ENCODE measurements around the gene FAM114A1. TPM values are rescaled to one million over a fixed set of nuclear protein-coding genes. Genes with fewer than 3 reads are reported as not detected.
A peak's percentile ranks its signal among the peaks of the same experiment; 100 is the strongest.

Gene FAM114A1
- total and polyA plus RNA-seq, 2 donors from 2014 or later: 10.8 to 31.1 TPM

DNA sequence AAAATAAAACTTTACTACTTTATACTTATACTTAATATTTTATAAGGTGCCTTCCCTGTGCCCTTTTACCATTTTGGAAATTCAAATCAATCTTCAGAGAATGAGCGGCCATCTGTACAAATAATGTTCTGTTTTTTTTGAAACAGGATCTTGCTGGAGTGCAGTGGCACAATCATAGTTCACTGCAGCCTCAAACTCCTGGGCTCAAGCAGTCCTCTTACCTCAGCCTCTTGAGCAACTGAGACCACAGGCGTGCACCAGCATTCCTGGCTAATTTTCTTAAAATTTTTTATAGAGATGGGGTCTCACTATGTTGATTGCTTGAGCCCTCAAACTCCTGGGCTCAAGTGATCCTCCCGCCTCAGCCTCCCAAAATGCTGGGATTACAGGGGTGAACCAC is 53.5 kb downstream of the FAM114A1 start:
- Histone ChIP-seq H3K9ac (ENCODE audit: low read length in 3 of 3) (no peak overlapping the region), H3K9me3 (ENCODE audit: control insufficient read depth in 2 of 3, insufficient read depth in 1 of 3, low read length in 3 of 3) (no peaks in the 10 kb centered on the region), H3K4me1 (ENCODE audit: control insufficient read depth in 2 of 3, insufficient read depth in 2 of 3, low read depth in 1 of 3, low read length in 3 of 3) (no peaks in the 10 kb centered on the region), H3K4me3 (ENCODE audit: low read length in 3 of 3) (no peak overlapping the region), H3K27me3 (ENCODE audit: control insufficient read depth, insufficient read depth, low read length) (no peaks in the 10 kb centered on the region), H3K27ac (ENCODE audit: low read depth in 2 of 2, low read length in 2 of 2) (no peak overlapping the region), H3K36me3 (ENCODE audit: control insufficient read depth in 2 of 3, insufficient read depth in 3 of 3, low read length in 3 of 3) (peaks cover 0 to 4% (median 0%) of the 10 kb centered on the region in 3 donors)
- no peak for DNase-seq
- TF ChIP-seq, protein P1, sequence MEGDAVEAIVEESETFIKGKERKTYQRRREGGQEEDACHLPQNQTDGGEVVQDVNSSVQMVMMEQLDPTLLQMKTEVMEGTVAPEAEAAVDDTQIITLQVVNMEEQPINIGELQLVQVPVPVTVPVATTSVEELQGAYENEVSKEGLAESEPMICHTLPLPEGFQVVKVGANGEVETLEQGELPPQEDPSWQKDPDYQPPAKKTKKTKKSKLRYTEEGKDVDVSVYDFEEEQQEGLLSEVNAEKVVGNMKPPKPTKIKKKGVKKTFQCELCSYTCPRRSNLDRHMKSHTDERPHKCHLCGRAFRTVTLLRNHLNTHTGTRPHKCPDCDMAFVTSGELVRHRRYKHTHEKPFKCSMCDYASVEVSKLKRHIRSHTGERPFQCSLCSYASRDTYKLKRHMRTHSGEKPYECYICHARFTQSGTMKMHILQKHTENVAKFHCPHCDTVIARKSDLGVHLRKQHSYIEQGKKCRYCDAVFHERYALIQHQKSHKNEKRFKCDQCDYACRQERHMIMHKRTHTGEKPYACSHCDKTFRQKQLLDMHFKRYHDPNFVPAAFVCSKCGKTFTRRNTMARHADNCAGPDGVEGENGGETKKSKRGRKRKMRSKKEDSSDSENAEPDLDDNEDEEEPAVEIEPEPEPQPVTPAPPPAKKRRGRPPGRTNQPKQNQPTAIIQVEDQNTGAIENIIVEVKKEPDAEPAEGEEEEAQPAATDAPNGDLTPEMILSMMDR (IDR thresholded peaks at IDR 0.05; ENCODE audit: borderline replicate concordance, extremely low read depth, insufficient read depth): no peak
- intact Hi-C loops (cut with DNase I): no loop called here
- FAIRE-seq: no peak

DNA sequence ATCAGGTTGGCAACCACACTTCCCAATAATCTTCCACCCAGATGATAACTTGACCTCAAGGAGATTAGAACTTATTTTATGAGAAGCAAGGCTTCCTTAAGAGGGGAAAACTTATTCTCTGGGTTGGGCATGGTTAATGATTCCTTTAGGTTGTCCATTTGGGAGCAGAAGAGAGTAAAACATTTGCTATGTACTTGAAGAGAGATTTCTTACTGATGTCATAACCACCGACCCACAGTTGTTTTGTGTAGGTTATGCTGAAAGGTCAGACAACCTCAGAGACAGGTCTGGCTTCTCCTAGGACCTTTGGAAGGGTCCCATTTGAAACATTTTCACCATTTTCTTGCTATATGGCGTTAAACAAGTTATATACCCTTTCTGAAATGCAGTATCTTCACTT is 56.1 kb downstream of the FAM114A1 start:
- Histone ChIP-seq H3K4me1 (ENCODE audit: control insufficient read depth in 2 of 3, insufficient read depth in 2 of 3, low read depth in 1 of 3, low read length in 3 of 3) (no peaks in the 10 kb centered on the region), H3K36me3 (ENCODE audit: control insufficient read depth in 2 of 3, insufficient read depth in 3 of 3, low read length in 3 of 3) (peaks cover 0 to 6% (median 0%) of the 10 kb centered on the region in 3 donors), H3K4me3 (ENCODE audit: low read length in 3 of 3) (no peak overlapping the region), H3K27me3 (ENCODE audit: control insufficient read depth, insufficient read depth, low read length) (no peaks in the 10 kb centered on the region), H3K9ac (ENCODE audit: low read length in 3 of 3) (no peak overlapping the region), H3K9me3 (ENCODE audit: control insufficient read depth in 2 of 3, insufficient read depth in 1 of 3, low read length in 3 of 3) (no peaks in the 10 kb centered on the region), H3K27ac (ENCODE audit: low read depth in 2 of 2, low read length in 2 of 2) (no peak overlapping the region)
- peak in 1 of 5 donors; percentile 55 for DNase-seq
- intact Hi-C loops (cut with DNase I): no loop called here
- no peak for FAIRE-seq
- TF ChIP-seq, protein P1 (IDR thresholded peaks at IDR 0.05; ENCODE audit: borderline replicate concordance, extremely low read depth, insufficient read depth): no peak

DNA sequence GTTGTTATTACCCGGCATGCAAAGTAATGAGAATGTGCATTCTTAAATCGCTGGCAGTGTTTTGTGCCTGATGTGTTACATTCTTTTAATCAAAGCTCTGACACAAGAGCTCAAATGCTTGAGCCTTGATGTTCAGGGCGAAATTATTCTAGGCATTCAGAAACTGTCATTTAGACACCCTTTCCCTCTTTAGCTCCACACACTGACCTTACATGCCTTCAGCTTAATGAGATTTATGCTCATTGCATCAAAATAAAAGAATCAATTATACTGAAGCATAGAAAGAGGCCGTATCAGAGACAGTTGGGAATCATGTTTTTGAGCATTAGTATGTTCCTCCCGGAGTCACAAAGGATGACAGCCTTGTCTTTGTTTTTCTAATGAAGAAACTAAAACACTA is 56.7 kb downstream of the FAM114A1 start:
- Histone ChIP-seq H3K36me3 (ENCODE audit: control insufficient read depth in 2 of 3, insufficient read depth in 3 of 3, low read length in 3 of 3) (peaks cover 0 to 6% (median 0%) of the 10 kb centered on the region in 3 donors), H3K4me1 (ENCODE audit: control insufficient read depth in 2 of 3, insufficient read depth in 2 of 3, low read depth in 1 of 3, low read length in 3 of 3) (no peaks in the 10 kb centered on the region), H3K4me3 (ENCODE audit: low read length in 3 of 3) (no peak overlapping the region), H3K9ac (ENCODE audit: low read length in 3 of 3) (no peak overlapping the region), H3K9me3 (ENCODE audit: control insufficient read depth in 2 of 3, insufficient read depth in 1 of 3, low read length in 3 of 3) (no peaks in the 10 kb centered on the region), H3K27me3 (ENCODE audit: control insufficient read depth, insufficient read depth, low read length) (no peaks in the 10 kb centered on the region), H3K27ac (ENCODE audit: low read depth in 2 of 2, low read length in 2 of 2) (no peak overlapping the region)
- no peak for FAIRE-seq
- peak in 1 of 5 donors; percentile 10 for DNase-seq
- TF ChIP-seq, protein P1 (IDR thresholded peaks at IDR 0.05; ENCODE audit: borderline replicate concordance, extremely low read depth, insufficient read depth): no peak
- intact Hi-C loops (cut with DNase I): no loop called here

All from kidney (tissue), 14 donors.